NCI-H2196 (cell line): ENCODE results near the gene SGSM1.

Source experiments
- DNase-seq: peaks from one replicate; lab custom pipeline; 2025; ENCODE audit not compliant: unreplicated experiment; lab: John Stamatoyannopoulos, UW

Gene SGSM1

DNA sequence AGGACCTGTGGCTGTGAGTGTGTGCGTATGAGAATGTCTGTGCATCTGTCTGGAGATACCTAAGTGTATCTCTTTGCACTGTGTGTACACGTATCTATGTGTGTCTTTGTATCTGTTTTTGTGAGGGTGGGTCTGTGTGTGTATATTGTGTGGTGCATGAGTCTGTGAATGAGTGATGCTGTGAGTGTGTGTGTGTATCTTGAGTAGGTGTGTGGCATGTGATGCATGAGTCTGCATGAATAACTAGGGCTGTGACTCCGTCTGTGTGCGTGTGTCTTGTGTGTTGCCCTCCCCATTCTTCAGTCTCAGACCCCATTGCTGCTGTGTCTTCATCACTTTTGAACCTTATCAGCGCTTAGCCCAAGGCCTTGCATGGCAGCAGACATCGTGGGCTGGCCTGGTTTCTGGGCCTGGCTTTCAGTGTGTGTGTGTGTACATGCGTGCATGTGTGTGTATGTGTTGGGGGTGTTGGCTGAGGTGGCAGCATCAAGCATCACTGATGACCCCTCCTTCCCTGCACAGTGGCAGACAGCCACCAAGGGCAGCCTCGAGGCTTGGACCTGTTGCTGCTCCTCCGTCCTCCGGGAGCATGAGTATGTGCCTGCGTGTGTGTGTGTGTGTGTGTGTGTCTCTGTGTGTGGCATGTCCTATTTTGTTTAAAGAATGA lies 1.4 kb downstream of the SGSM1 start:
- no peak for DNase-seq

DNA sequence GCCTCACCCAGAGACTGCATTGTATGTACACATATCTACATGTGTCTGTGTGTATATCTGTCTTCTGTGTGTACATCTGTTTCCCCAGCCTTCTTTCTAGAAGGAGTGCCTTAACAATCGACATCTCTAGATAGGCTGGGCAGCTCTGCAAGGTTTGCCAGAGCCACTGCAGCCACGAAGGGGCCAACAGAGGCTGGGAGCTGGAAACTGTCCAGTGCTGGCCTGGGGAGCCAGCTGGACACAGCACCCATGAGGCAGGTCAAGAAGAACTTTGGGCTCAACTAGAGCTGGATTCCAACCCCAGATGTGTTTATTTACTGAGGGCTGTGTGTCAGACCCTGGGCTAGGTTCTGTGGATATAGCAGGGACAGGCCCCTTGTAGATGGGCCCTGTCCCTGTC lies 3.3 kb downstream of the SGSM1 start:
- no peak for DNase-seq

DNA sequence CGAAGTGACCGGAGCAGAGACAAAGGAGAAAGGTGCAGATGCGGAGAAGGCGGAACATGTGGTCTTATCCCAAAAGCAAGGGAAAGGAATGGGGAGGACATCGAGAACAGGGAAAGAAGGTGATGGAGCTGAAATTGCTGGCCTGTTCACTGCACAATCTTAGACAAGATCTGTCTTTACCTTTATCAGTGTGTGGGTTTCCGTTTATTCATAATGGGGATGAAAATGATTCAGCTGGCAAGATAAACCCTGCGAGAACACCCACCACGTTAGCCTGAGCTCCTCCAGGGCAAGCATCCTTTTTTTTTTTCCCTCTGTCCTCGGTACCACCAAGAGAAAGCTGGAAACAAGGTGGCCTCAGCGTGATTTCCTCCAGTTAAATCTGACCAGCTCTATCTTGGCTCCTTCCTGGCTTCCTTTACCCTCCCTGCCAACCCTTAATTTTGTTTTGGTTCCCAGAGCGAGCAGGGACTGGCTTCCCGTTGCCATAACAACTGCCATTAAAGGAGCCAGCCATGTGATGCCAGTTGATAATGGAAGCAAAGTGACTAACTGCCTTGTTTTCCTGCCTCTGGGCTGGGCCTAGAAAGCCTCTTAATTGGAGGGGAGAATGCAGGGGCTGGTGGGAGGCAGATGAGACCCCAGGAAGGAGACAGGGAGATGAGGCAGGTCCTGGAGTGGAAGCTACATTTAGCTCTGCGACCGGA lies 4.2 kb downstream of the SGSM1 start:
- DNase-seq, result peak; percentile 60

DNA sequence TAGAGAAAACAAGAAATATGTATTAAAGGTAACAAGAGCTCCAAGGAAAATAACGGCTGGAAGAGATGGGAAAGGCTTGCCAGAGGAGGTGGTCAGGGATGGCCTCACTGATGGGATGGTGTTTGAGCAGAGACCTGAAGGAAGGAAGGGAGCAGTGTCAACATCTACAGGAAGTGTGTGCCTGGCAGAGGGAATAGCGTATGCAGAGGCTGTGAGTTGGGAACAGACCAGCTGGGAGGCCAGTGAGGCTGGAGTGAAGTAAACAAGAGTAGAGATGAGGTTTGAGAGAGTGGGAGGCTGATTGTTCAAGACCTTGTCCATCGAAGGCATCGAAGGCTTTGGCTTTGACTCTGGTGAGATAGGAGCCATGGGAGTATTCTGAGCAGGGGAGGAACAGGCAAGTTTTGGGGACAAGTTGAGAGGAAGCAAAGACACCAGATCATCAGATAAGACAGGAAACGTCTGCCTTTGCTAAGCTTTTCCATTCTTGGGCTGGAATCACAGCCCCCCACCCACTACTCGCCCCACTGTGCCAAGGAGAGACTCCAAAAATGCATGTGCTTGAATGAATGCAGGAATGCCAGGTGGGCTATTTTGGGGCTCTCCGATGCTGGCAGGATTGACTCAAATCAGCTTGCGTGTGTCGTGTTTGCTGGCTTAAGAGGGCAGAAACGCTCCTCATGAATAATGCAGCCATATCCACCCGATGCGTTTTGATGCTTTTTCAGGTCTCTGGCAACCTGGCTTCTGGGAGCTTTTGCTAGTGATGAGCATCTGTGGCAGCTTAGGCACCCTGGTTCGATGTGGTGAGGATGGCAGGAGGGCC lies 7.2 kb downstream of the SGSM1 start:
- no peak for DNase-seq

DNA sequence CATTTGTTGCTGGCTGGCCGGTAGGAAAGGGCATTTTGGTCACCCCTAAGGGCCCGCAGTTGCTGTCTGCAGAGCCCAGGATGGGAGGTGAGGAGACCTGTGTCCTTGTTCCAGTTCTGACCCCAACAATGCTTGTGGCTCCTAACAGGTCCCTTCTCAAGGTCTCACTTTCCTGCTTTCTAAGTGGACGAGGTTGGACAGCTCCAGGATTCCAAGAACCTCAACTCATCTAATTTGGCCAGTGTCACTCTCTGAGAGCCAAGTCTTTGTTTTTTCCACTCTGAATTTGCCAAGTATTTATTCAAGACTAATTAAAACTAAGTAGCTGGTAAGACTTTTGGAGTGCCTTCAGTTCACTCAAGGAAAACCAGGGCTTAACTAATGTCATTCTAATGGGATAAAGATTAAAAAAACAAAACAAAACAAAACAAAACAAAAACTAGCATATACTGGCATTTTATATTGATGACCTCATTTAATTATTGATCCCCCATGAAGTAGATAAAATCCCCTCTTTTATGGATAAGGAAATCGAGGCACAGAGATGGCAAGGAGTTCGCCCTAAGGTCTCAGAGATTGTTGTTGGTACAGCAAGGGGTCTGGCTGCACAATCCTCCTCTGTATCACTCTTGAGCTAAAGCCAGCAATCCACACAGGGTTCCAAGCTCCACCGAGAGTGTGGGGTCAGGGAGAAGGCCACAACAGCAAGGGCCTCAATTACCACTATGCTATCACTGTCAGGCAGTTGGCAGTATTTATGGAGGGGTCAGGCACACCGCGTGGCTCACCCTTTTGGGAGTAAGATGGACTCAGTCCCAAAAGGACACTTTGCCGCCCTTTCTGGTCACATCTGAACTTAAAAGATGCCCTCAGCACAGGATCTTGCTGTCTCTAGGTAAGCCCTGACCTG lies 8.1 kb downstream of the SGSM1 start:
- no peak for DNase-seq

DNA sequence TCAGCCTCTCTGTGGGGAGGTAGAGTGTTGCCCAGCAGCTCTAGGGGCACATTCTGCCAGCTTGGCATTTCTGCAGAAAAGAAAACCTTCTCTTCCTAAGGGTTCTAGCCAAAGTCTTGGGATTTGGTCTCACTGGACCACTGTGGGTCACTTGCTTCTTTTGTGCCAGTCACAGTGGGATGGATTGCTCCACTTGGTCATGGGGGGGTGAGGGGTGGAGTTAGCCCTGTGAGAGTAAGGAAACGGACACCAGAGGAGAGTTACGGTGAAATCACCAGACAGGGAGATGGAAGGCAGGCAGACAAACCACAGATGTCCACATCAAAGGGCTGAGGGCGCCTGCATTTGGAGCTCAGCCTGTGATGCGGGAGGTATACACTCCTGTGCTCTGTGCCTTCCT lies 10.8 kb downstream of the SGSM1 start:
- DNase-seq, result peak; percentile 30

DNA sequence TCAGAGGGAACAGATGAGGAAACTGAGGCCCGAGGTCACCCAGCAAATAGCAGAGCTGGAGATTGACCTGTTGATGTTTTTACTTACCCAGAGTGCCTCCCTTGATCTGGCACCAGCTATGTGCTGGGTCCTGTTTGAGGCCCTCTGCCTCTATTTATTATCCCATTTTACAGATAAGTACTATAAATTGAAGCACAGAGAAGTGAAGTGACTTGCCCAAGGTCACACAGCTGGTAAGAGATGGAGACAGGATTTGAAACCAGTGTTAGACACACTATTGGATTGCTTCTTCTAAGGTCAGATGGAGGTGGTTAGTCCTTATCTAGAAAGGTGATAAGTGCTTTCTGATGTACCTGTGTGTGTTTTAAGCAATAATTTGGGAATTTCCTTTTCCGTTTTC lies 13.5 kb downstream of the SGSM1 start:
- DNase-seq, result no peak

DNA sequence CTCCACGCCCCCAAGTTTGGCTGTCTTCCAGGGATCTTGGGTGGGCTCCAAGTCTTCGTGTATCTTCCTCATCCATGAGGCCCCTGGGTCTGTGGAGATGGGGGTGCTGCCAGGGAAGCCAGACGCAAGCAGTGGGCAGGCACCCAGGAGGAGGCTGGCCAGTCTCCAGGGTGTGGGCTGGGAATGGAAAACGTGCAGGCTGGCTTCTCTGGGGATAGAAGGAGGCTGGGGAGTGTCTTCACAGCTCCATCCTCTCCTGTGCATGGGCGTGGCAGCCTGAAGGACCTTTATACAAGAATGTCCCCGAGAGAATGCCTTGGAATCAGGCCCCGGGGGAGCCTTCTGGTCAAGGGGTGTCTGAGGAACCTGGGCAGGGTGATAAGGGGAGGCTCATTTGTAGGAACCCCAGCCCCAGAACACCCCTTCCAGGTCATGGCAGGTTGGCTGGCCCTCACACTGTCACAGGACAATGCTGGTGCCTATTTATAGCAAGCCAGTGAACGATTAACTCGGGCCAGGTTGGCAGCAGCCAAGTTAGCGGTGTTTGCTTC lies 14.0 kb downstream of the SGSM1 start:
- DNase-seq, result peak; percentile 49

DNA sequence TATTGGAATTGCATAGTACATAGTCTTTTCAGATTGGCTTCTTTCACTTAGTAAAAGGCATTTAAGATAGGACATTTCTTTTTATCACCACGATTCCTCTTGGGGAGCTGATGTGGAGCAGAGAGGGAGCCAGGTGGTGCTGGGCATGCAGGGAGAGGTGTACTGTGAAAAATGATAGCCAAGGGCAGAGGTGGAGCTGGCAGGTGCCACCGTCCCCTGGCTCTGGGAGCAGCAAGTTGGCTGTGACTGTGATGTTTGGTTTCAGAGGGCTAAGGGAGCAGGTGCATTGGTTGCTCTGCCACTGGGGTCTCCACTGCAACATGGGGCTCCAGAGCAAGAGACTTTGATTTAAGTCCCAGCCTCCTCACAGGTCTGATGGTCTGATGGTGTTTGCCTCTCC lies 16.5 kb downstream of the SGSM1 start:
- DNase-seq, result peak; percentile 35

DNA sequence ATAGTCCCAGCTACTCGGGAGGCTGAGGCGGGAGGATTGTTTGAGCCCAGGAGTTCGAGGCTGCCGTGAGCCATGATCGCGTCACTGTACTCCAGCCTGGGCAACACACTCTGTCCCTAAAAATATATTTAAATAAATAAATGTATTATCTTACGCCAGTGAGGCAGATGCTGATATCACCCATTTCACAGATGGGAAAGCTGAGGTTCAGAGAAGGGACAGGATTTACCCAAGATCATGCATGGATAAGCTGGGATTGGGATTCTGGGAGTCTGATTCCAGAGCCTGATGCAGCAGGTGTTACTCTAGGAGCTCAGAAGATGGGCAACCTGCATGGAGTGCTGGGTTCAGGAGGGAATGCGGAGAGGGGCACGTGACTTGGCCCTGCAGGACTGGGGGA lies 17.8 kb downstream of the SGSM1 start:
- DNase-seq, result no peak

DNA sequence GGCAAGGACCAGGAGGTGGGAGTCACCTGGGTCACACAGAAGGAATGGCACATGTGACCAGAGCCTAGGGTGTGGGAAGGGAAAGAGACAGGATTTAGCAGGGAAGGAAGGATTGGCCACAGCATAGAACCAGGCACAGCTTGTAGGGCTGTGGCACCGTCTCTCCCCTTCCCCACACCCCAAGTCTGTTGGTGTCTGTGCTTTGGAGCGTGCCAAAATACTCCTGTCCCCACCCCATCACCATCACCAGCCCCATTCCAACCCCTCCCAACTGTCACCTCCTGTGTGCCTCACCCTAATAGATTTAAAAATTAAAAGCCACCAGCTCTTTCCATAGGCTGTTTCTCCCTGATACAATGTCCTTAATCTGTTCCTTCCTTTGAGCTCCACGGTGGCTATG lies 18.2 kb downstream of the SGSM1 start:
- DNase-seq, result no peak

DNA sequence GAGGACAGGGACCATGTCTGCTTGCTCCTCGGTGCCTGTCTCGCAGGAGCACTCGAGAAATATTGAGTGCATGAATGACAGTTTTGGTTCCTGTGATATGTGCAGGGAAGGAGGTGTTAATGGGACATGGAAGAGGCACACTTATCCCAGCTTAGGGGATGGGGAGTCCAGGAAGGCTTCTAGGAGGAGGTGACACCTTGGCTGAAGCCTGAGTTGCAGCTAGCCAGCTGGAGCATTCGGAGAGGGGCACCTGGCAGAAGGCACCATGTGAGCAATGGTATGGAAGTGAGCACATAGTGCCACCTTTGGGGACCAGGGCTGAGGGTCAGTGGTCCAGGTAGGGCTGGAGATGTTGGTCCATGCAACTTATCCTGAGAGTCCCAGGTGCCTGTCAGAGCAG lies 18.9 kb downstream of the SGSM1 start:
- no peak for DNase-seq

DNA sequence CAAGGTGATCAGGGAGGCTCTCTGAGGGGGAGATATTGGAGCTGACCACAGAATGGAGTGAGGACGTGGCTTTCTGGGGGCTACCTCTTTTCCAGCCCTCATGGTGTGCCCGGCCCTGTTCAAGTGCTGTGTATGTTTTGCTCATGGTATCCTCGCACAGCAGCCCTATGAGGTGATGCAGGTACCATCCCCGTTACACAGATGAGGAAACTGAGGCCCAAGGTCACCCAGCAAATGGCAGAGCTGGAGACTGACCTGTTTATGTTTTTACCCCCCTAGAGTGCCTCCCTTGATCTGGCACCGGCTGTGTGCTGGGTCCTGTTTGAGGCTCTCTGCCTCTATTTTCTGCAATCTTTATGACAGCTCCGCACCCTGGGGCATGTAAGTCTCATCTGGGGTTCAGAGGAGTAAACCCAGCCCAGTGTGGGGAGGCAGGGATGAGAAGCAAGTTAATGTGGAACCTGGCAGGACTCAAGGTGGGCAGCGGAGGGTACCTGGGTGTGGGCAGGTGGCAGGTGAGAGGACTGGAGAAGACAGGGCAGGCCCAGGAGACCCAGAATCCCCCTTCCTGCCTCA lies 20.8 kb downstream of the SGSM1 start:
- no peak for DNase-seq

DNA sequence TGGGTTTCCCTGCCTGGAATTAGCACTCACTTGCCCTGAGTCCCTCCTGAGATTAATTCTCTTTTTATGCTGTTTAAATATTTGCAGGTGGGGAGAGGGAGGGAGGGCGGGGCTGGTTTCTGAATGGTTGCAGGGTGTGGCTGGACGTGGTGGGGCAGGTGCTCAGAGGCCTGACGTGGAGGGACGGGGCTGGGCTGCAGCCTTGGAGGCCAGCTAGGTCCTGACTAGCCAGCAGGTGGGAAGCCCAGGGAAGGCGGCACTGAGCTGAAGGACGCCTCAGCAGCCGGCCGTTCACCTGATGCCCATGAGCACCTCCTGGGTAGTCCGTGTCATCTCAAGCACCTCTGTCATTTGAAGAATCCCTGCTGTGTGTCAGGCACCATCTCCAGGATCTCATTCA lies 21.3 kb downstream of the SGSM1 start:
- peak; percentile 89 for DNase-seq

DNA sequence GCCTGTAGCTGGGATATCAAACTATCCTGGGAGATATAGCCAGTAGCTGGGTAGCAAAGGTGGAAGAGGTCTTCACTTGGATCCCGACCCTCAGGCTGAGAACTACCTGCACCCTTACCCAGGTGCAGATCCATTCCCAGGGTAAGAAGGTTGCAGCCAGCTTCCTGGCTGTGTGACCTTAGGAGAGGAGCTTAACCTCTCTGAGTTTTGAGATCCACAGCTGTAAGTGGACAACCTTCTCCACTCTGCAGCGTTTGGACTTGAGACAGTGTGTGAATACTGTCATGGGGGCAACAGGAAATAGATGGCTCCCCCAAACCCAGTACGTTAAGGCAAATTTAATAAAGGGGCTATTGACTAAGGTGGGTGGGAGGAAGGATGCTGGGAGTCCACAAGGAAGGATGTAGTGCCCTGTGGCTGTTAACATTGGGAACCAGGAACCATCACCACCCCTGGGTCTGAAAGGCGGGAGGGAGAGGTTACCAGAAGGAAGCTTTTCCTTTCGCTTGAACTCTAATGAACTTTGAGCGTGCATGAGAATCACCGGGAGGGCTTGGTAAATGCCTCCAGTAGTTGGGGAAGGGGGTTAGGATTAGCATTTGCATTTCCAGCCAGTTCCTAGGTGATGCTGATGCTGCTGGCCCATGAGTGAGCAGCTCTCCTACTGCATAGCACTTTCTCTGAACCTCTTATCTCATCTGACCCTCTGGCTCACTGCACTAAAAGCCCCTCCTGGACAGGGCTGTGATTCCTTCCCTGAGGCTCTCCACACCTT lies 24.4 kb downstream of the SGSM1 start:
- DNase-seq, result no peak

DNA sequence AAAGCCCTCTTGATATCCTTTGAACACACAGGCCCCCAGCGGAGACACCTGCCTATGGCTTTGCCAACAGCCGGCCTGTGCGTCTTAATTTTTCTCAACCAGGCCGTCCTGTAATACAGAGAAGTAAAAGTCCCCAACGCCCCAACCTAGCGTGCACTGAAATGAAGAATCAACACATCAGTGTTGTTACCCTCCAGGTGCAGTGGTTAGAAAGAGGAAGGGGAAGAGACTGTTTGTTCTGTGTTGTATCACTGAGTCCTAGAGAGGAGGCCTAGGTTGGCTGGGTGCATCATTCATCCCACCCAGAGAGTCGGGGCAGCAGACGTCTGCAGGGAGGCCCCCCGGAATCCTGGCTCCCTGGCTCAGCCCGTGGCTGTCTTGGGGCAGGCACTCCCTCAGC lies 25.7 kb downstream of the SGSM1 start:
- no peak for DNase-seq

DNA sequence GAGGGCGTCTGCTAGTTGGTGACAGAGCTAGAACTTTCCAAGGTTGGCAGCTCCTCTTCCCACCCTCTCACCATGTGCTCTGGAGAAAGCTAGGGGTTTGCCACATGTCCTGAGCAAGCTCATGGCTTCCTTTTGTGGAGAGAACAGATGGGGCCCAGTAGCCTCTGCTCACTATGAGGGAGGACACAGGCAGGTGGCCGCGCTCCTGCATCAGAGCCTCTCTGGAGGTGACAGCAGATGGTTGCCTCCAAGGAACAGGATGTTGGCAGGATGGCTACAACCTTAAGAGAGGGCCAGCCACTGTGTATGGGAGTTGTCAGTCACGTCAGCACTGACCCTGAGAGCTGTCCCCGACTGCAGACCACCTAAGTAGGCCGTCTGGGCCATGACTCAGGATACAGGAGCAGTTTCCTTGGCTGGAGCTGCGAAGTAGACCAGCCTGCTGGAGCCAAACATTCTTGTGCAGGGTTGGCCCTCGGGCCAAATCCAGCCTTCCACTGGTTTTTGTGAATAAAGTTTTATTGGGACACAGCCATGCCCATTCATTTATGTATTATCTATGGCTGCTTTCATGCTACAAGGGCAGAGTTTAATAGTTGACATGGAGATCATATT lies 28.0 kb downstream of the SGSM1 start:
- DNase-seq, result no peak

DNA sequence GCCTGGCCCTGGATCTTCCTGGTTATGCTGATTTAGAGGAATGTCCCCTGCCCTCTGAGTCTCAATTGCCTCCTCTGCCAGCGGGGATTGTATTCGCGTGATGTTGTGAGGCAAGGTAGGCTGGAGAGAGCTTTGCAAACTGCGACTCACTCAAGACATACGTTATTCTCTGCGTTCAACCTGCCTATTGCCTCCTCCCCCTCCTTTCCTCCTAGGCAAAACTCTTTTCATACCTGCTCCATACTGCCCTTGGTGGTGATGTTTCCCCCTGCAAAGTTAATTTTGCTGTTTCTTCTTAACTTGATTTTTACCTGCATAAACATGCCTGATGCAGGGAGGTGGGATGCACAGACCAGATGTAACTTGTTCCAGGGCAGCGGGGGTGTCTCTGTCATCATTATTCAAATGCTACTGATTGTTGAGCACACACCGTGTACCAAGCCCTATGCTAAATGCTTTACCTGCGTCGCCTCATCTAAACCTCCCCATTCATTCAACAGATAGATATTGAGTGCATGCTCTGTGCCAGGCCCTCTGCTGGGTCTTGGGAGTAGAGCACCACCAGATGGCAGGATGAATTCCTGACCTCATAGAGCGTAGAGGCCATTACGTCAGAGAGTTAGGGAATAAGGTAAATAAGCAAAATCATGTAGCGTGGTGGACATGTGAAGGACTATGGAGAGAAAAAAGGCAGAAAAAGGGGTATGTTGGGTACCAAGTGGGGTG lies 29.0 kb downstream of the SGSM1 start:
- peak; percentile 7 for DNase-seq

DNA sequence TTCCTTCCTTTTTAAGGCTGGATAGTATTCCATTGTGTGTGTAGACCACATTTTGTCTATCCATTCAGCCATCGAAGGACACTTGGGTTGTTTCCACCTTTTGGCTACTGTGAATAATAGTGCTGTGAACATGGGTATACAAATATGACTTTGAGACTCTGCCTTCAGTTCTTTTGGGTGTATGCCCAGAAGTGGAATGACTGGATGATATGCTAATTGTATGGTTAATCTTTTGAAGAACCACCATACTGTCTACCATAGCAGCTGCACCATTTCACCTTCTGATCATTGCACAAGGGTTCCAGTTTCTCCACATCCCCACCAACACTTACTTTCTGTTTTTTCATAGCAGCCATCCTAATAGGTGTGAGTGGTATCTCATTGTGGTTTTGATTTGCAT lies 30.3 kb downstream of the SGSM1 start:
- DNase-seq, result no peak
